Measurements from ENCODE around the gene ABCA10. TPM values are rescaled to one million over a fixed set of nuclear protein-coding genes. Genes with fewer than 3 reads are reported as not detected.

Gene ABCA10
- total RNA-seq, 1 donor from 2014 or later: 0.50 TPM

DNA sequence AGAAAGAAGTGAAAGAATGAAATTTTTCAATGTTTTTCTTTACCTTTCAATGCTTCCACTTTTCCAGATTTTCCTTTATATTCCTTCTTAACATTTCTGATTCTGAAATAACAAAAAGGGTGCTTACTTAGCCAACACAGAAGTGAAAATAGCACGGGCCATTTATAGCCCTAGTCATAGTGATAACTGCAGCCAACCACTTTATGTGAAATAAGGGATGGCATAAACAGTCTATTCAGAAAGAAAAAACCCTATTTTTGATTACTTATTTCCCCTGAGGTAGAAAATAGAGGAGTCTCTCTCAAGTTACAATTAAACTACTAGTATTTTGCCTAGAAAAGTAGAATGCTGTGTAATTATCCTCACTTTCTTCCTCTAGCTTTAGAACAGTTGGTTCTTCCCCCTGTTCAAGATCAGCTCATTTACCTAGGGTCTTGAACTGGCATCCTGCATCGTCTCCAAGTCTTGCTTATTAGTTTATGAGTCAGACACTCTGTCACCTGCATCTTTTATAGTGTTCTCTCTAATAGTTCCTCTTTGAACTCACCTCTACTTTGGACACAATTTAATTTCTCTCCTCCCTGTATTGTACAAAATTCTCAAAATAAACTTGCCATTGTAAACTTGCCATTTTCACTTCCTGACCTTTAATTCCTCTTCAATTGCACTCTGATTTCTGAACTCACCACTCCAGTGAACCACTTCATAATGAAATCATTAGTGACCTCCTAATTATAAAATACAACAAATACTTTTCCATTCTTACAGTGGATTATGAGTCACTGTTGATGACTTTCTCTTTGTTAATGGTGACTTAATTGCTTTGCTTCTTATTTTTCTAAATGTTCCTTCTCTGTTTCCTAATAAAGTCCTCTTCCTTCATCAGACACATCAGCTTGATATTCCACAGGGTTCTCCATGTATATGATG lies 110.5 kb downstream of the ABCA10 start:
- no peak for DNase-seq (ENCODE audit: low spot score)
- Mint-ChIP-seq H3K4me3 (ENCODE audit: unreplicated experiment) (no peak overlapping the region), H3K27me3 (ENCODE audit: low read depth) (no peaks in the 10 kb centered on the region), H3K36me3 (ENCODE audit: low read depth) (no peaks in the 10 kb centered on the region), H3K9me3 (ENCODE audit: low read depth) (no peaks in the 10 kb centered on the region), H3K4me1 (ENCODE audit: low read depth) (no peaks in the 10 kb centered on the region), H3K27ac (ENCODE audit: unreplicated experiment) (no peak overlapping the region)
- TF ChIP-seq, protein P1, sequence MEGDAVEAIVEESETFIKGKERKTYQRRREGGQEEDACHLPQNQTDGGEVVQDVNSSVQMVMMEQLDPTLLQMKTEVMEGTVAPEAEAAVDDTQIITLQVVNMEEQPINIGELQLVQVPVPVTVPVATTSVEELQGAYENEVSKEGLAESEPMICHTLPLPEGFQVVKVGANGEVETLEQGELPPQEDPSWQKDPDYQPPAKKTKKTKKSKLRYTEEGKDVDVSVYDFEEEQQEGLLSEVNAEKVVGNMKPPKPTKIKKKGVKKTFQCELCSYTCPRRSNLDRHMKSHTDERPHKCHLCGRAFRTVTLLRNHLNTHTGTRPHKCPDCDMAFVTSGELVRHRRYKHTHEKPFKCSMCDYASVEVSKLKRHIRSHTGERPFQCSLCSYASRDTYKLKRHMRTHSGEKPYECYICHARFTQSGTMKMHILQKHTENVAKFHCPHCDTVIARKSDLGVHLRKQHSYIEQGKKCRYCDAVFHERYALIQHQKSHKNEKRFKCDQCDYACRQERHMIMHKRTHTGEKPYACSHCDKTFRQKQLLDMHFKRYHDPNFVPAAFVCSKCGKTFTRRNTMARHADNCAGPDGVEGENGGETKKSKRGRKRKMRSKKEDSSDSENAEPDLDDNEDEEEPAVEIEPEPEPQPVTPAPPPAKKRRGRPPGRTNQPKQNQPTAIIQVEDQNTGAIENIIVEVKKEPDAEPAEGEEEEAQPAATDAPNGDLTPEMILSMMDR (IDR thresholded peaks at IDR 0.05): no peak

- H3K27me3 Mint-ChIP-seq (ENCODE audit: low read depth): no peaks in the 10 kb centered on the region
- H3K27ac Mint-ChIP-seq (ENCODE audit: unreplicated experiment): no peak overlapping the region
- no peaks in the 10 kb centered on the region for H3K4me1 Mint-ChIP-seq (ENCODE audit: low read depth)
- DNase-seq (ENCODE audit: low spot score): no peak
- no peaks in the 10 kb centered on the region for H3K36me3 Mint-ChIP-seq (ENCODE audit: low read depth)
- H3K9me3 Mint-ChIP-seq (ENCODE audit: low read depth): no peaks in the 10 kb centered on the region
- H3K4me3 Mint-ChIP-seq (ENCODE audit: unreplicated experiment): no peak overlapping the region
- TF ChIP-seq, protein P1 (IDR thresholded peaks at IDR 0.05): no peak
Measured at GRCh38 chr17:69111794-69112193, 116.8 kb downstream of the ABCA10 start.

DNA sequence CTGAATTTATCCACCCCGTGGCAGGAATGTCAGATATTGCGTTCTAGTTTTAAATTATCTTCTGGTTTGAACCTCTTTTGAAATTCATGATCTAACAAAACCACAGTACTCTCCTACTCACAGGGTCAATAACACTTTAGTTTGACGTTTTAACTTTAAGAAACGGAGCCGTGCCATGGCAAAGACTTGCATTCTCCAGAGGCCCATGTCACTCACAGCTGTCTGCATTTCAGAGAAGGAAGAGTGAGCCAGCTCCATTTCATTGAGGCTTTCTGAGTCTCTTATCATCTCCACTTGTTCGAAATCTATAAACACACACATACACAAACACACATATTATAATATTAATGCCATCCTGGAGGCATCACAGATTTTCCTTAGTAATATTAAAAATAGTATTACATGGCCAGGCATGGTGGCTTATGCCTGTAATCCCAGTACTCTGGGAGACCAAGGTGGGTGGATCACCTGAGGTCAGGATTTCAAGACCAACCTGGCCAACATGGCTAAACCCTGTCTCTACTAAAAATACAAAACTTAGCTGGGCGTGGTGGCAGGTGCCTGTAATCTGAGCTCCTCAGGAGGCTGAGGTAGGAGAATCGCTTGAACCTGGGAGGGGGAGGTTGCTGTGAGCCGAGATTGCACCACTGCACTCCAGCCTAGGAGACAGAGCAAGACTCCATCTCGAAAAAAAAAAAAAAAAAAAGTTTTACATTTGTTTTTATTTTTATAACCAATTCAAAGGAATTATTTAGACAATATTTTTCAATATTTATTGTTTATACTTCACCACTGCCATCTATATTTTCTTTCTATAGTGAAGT lies 122.5 kb downstream of the ABCA10 start:
- no peak overlapping the region for H3K4me3 Mint-ChIP-seq (ENCODE audit: unreplicated experiment)
- DNase-seq (ENCODE audit: low spot score): no peak
- no peaks in the 10 kb centered on the region for H3K9me3 Mint-ChIP-seq (ENCODE audit: low read depth)
- no peak overlapping the region for H3K27ac Mint-ChIP-seq (ENCODE audit: unreplicated experiment)
- H3K27me3 Mint-ChIP-seq (ENCODE audit: low read depth): no peaks in the 10 kb centered on the region
- H3K36me3 Mint-ChIP-seq (ENCODE audit: low read depth): no peaks in the 10 kb centered on the region
- H3K4me1 Mint-ChIP-seq (ENCODE audit: low read depth): no peaks in the 10 kb centered on the region
- TF ChIP-seq, protein P1 (IDR thresholded peaks at IDR 0.05): no peak

DNA sequence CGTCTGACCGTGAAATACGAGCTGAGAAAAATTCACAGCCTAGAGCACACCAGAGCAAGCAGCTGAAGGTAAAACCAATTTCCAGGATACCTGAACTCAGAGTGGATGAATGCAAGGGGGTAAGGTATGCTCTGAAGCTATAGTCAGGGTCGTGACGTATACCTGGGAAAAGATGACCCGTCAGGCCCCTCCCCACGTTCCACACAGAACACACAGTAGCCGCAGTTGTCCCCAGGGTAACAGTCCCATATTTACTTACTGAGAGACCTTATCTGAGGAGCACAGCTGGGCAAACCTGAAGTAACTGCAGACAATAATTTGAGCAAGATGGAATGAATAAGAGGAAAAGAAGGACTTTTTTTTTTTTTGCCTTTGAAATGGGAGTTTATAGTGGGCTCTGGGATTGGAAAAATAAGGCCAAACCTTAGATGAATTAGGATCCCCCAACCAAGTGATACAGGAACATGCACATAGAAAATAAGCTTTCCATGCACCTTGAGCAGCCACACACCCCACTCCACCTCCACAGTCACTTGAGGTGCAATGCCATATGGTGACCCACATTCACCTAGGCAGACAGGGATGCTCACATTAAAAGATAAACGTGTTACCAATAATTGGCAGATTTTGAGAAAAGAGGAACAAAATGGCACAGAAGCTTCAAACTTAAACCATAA lies 124.9 kb downstream of the ABCA10 start:
- TF ChIP-seq, protein P1 (IDR thresholded peaks at IDR 0.05): no peak
- no peak overlapping the region for H3K4me3 Mint-ChIP-seq (ENCODE audit: unreplicated experiment)
- H3K27ac Mint-ChIP-seq (ENCODE audit: unreplicated experiment): no peak overlapping the region
- no peaks in the 10 kb centered on the region for H3K27me3 Mint-ChIP-seq (ENCODE audit: low read depth)
- no peaks in the 10 kb centered on the region for H3K36me3 Mint-ChIP-seq (ENCODE audit: low read depth)
- H3K9me3 Mint-ChIP-seq (ENCODE audit: low read depth): no peaks in the 10 kb centered on the region
- no peak for DNase-seq (ENCODE audit: low spot score)
- no peaks in the 10 kb centered on the region for H3K4me1 Mint-ChIP-seq (ENCODE audit: low read depth)

DNA sequence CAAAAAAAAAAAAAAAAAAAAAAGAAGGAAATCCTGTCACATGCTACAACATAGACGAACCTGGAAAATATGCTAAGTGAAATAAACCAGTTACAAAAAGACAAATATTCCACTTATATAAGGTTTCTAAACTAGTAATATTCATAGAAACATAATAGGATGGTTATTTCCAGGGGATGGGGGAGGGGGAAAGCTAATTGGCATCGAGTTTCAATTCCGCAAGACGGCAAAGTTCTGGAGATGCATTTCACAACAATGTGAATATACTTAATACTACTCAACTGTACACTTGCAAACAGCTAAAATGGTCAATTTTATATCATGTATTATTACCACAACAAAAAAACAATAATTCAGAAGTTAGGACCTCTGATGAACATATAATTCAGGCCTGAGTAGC lies 130.0 kb downstream of the ABCA10 start:
- TF ChIP-seq, protein P1 (IDR thresholded peaks at IDR 0.05): no peak
- no peak overlapping the region for H3K27ac Mint-ChIP-seq (ENCODE audit: unreplicated experiment)
- no peaks in the 10 kb centered on the region for H3K4me1 Mint-ChIP-seq (ENCODE audit: low read depth)
- no peaks in the 10 kb centered on the region for H3K27me3 Mint-ChIP-seq (ENCODE audit: low read depth)
- H3K36me3 Mint-ChIP-seq (ENCODE audit: low read depth): no peaks in the 10 kb centered on the region
- no peaks in the 10 kb centered on the region for H3K9me3 Mint-ChIP-seq (ENCODE audit: low read depth)
- no peak for DNase-seq (ENCODE audit: low spot score)
- H3K4me3 Mint-ChIP-seq (ENCODE audit: unreplicated experiment): no peak overlapping the region

Measured in chondrocyte (in vitro differentiated cells).